H1 (cell line): Measurements from ENCODE around the gene DBNDD2.

Source experiments
- ASH2L ChIP-seq: fragments of 200-600, 300-600 bp; sonication (generic); IDR thresholded peaks from one replicate; pipeline ENCODE4 v1.7.1; 2017; ENCODE audit warnings: low read length
- BRCA1 ChIP-seq: IDR thresholded peaks from 2 replicates; pipeline ENCODE4 v1.6.1; 2012; ENCODE audit warnings: low read depth, low read length, improper control_type of control experiment
- CTCF ChIP-seq, 3 experiments: IDR thresholded peaks; 1 replicate in 2 of 3; 2 replicates in 1 of 3; pipeline versions ENCODE4 v1.5.1 to v1.6.1; 2011; ENCODE audit warnings: low read length in 3 of 3, mild to moderate bottlenecking in 3 of 3, inconsistent platforms in 2 of 3, low read depth in 1 of 3, moderate library complexity in 1 of 3; ENCODE audit not compliant: insufficient read depth in 1 of 3; ENCODE audit errors: control extremely low read depth in 1 of 3
- EP300 ChIP-seq, 2 experiments: IDR thresholded peaks; 1 replicate in 1 of 2; 2 replicates in 1 of 2; pipeline ENCODE4 v1.6.1; 2011 to 2012; ENCODE audit warnings: low read depth in 2 of 2, low read length in 2 of 2, mild to moderate bottlenecking in 2 of 2, borderline replicate concordance in 1 of 2, inconsistent platforms in 1 of 2, moderate library complexity in 1 of 2
- EZH2 ChIP-seq: fragments of 200-600 bp; sonication (generic); IDR thresholded peaks from 2 replicates; pipeline ENCODE4 v1.7.1; 2012; ENCODE audit warnings: low read depth, mild to moderate bottlenecking, moderate library complexity, low read length, inconsistent platforms; ENCODE audit not compliant: severe bottlenecking
- HDAC2 ChIP-seq, 2 experiments: fragments of 300-600 bp in 1 of 2; sonication (generic) in 1 of 2; IDR thresholded peaks; 2 replicates each; pipeline ENCODE4 v1.6.1; 2011 to 2012; ENCODE audit warnings: low read depth in 2 of 2, low read length in 2 of 2, mild to moderate bottlenecking in 2 of 2, moderate library complexity in 2 of 2, borderline replicate concordance in 1 of 2, inconsistent platforms in 1 of 2
- HDAC6 ChIP-seq: IDR thresholded peaks from one replicate; pipeline ENCODE4 v1.7.1; 2012; ENCODE audit warnings: low read depth, mild to moderate bottlenecking, inconsistent platforms, low read length, moderate library complexity
- NANOG ChIP-seq: IDR thresholded peaks from 2 replicates; pipeline ENCODE4 v1.6.1; 2011; ENCODE audit warnings: low read length, low read depth, mild to moderate bottlenecking, inconsistent platforms; ENCODE audit not compliant: insufficient read depth, poor library complexity, severe bottlenecking
- NRF1 ChIP-seq: IDR thresholded peaks from 2 replicates; pipeline ENCODE4 v1.6.1; 2011; ENCODE audit warnings: mild to moderate bottlenecking, low read depth, low read length, improper control_type of control experiment
- POLR2A ChIP-seq, 2 experiments: IDR thresholded peaks; 1 replicate in 1 of 2; 2 replicates in 1 of 2; pipeline ENCODE4 v1.6.1; 2011; ENCODE audit warnings: low read depth in 2 of 2, low read length in 2 of 2, mild to moderate bottlenecking in 2 of 2; ENCODE audit errors: control extremely low read depth in 1 of 2
- POLR2AphosphoS5 ChIP-seq: IDR thresholded peaks from 2 replicates; pipeline ENCODE4 v1.6.1; 2011; ENCODE audit warnings: low read depth, low read length
- RAD21 ChIP-seq, 2 experiments: IDR thresholded peaks in 1 of 2; conservative IDR thresholded peaks in 1 of 2; 2 replicates each; pipeline ENCODE4 v1.6.1; 2011; ENCODE audit warnings: low read depth in 2 of 2, low read length in 2 of 2, improper control_type of control experiment in 1 of 2, inconsistent platforms in 1 of 2, mild to moderate bottlenecking in 1 of 2, moderate library complexity in 1 of 2
- RNF2 ChIP-seq: fragments of 200-900, 300-1000 bp; sonication (generic); IDR thresholded peaks from 2 replicates; pipeline ENCODE4 v1.7.1; 2016; ENCODE audit warnings: borderline replicate concordance, low read depth, mild to moderate bottlenecking, antibody characterized with exemption, low read length; ENCODE audit not compliant: poor library complexity, severe bottlenecking; ENCODE audit errors: missing control alignments

- TF ChIP-seq HDAC2 (IDR thresholded peaks at IDR 0.05; ENCODE audit: borderline replicate concordance in 1 of 2, low read depth in 2 of 2, low read length in 2 of 2) = peak in 1 of 2 experiments; percentile 64; a peak in 1 of 4 replicates
- TF ChIP-seq RNF2 = no peak
- no peak for TF ChIP-seq EP300 (IDR thresholded peaks at IDR 0.05; ENCODE audit: borderline replicate concordance in 1 of 2, low read depth in 2 of 2, low read length in 2 of 2)
- peak; percentile 93 to 97 (median 95) for TF ChIP-seq CTCF (IDR thresholded peaks at IDR 0.05; ENCODE audit: control extremely low read depth in 1 of 3, insufficient read depth in 1 of 3, low read depth in 1 of 3, low read length in 3 of 3)
- no peak for TF ChIP-seq EZH2
- no peak for TF ChIP-seq NANOG
- TF ChIP-seq ASH2L = peak; percentile 76
- no peak for TF ChIP-seq HDAC6
- peak; percentile 91 to 95 for TF ChIP-seq RAD21 (IDR thresholded peaks at IDR 0.05 in 1 of 2, conservative IDR thresholded peaks at IDR 0.05 in 1 of 2; ENCODE audit: low read depth in 2 of 2, low read length in 2 of 2)
- TF ChIP-seq NRF1 = no peak
- no peak for TF ChIP-seq POLR2AphosphoS5
- no peak for TF ChIP-seq POLR2A (IDR thresholded peaks at IDR 0.05; ENCODE audit: control extremely low read depth in 1 of 2, low read depth in 2 of 2, low read length in 2 of 2)
- TF ChIP-seq BRCA1 = no peak
Measured at GRCh38 chr20:45436732-45437485, 28.8 kb downstream of the DBNDD2 start.
